Stimulated activated CD4-positive, alpha-beta T cell treated with anti-CD3 and anti-CD28 coated beads, Interleukin-4, amount 100 ng/mL, for 48 hours (primary cell): Measurements from ENCODE around the gene ENOX1.

Source experiments
- DNase-seq, 2 donors: peaks; one replicate each; pipeline ENCODE4 v3.0.0-alpha.2; 2020; ENCODE audit warnings: low read depth in 2 of 2

The ENOX1 gene

DNA sequence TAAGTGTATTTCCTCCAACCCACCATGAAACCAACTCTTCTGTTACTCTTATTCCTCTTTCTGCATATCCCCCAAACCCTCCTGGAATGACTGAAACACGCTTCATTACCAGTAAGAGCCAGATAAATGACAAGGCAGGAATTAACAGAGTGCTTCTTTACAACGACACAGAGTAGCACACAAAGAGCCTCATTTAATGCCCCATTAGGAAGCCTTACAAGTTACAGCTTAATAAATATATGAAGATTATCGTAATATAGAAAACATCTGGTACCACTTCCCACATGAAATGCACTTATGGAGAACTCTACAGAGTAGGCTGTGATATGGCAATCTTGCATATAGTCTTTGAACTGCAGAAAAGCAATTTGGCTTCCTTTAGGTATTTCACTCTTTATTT lies 116.8 kb downstream of the ENOX1 start:
- no peak for DNase-seq

GRCh38 chr13:43669101-43669500 lies 117.7 kb downstream of the ENOX1 start:
- no peak for DNase-seq

DNA sequence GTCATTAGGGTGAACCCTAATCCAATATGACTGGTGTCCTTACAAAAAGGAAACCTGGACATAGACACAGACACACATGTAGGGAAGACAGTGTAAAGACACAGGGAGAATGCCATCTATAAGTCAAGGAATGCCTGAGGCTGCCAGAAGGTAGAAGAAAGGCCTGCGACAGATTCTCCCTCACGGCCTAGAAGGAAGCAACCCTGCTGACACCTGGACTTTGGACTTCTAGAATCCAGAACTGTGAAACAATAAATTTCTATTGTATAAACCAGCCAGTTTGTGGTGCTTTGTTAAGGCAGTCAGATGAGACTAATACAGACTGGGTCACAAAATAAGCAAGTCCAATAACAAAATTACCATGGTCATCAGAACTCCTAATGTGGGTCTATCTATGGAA lies 120.4 kb downstream of the ENOX1 start:
- no peak for DNase-seq

DNA sequence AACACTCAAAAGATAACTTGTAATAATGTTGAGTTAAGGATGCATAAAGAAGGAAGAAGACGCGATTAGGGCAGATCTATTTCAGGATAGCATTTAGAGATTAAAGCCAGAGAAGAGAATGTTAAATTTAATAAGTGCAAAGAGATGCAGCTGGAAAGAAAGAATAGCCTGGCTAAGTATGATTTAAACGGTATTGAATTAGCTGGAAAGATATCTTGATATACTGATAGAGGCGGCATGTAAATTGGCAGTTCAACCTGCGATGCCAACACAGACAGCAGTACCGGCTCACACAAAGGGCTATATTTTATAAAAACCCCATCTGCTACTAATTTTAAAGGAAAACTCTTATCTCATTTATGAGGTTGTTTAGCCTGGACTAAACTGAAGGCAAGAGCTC lies 121.4 kb downstream of the ENOX1 start:
- no peak for DNase-seq

DNA sequence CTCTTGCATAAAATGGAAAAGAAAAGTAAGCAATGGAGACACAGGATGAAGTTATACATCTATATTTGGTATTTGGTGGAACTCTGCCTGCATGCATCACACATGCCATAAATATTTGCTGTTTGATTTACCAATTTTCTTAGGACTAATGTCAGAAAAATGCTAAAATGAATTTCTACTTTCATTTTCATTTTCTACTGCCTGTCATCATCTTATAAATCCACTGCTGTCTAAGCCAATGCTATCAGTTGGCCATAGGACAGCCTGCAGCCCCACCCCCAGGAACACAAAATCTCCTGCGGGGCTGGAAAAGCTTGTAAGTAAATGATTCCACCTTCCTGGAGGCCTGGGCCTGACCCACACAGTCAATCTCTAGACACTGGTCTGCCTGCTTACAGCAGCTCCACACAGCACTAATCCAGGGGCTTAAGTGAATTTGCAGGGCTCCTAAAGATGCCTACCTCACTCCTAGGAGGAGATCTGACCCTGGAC lies 122.0 kb downstream of the ENOX1 start:
- no peak for DNase-seq

- DNase-seq = no peak
These were observed 123.2 kb downstream of the ENOX1 start for GRCh38 chr13:43663474-43664090.

DNA sequence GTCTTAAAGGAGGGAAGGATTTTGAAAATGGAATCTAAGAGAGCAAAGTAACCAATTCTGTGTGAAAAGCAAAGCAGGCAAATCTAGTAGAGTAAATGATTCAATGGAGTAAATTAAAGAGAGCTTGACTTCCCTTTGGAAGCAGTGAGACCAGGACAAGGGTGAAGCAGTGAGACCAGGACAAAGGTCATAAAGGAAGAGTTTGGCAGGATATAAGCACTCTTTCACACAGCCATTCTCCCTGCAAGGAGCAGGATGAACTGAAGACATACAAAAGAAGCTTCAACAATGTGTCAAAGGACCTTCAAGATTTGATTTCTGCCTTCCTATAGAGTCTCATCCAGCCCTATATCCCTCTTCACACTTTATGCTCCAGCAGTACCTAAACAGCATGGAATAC lies 123.8 kb downstream of the ENOX1 start:
- DNase-seq = no peak

DNA sequence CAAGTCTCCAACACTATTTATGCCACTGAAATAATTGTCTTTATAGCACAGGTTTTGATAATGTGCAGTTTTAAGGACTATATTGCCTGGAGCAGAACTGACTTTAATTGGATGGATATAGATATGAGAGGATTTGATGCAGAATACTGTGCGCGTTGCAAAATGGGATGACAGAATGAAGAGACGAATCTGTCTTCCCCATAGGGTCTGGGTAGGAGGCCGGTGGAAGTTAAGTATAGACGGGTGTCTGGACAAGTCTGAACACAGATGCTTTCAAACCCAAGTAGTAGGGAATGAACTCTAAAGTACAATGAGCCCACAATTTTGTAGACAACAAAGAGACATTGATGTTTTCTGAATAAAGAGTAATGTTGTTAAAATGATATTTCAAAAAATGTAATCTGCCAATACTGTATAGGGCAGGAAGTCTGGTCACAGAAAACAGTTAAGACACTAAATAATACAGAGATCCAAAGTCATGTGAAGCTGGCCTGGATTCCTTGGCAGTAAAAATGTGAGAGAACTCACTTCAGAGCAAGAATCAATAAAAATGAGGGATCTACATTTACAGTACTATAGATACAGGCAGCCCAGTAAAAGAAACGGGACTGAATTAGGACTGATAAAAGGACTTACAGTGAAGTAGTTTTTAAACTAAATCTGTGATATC lies 125.5 kb downstream of the ENOX1 start:
- DNase-seq = no peak

GRCh38 chr13:43657485-43657884 lies 129.3 kb downstream of the ENOX1 start:
- no peak for DNase-seq

GRCh38 chr13:43653980-43654379 lies 132.8 kb downstream of the ENOX1 start:
- no peak for DNase-seq

- DNase-seq = no peak
These were observed 133.4 kb downstream of the ENOX1 start for GRCh38 chr13:43653395-43653794.

GRCh38 chr13:43652760-43653159 lies 134.0 kb downstream of the ENOX1 start:
- no peak for DNase-seq

GRCh38 chr13:43650882-43651281 lies 135.9 kb downstream of the ENOX1 start:
- DNase-seq = no peak

- DNase-seq = no peak
These were observed 138.0 kb downstream of the ENOX1 start for GRCh38 chr13:43648733-43649132.

DNA sequence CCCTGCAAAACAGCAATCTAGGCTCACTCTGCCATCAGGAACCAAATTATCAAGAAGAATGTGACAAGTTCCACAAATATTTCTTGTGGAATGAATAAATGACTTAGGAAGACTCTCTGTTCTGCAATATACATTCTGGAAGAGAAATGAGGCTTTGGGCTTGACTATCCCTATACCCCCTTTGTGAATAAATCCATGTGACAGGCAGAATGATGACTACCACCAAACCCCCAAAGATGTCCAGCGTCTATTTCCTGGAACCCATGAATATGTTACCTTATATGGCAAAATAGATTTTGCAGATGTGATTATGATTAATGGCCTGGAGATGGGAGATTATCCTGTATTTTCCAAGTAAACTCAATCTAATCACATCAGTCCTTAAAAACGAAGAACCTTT lies 139.3 kb downstream of the ENOX1 start:
- DNase-seq = no peak

DNA sequence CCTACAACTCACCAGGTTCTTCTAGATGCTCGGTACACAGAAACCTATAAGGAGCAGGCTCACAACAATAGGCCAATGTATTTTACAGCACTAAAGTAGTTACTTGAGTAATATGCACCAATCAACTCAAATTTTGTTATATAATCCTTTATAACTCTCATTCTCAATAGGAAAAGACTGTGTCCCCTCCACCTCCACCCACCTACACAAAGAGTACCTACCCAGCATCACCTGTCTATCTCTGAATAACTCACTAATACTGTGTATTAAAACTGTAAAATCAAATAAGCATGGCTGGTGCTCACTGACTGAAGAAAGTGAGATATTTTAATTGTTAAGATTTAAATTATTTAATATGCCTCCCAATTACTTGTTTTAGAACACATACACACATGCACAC lies 146.3 kb downstream of the ENOX1 start:
- DNase-seq = no peak

DNA sequence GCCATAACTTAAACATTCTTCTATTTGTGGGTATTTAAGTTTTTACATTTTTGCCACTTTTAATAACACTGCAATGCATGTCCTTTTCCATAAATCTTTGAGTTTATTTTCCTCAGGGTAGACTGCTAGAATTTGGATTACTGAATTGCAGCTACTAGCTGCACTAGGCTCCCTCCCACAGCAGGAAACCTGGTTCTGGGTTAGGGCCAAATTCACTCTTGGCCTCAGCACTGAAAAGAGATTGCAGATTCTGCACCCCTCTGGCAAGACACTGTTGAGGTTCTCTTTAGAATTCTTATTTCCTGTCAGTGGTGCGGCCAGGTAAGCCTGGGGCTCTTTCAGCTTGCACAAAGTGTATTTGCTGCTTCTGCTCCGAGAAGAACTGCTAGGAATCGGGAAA lies 155.7 kb downstream of the ENOX1 start:
- DNase-seq = no peak

- no peak for DNase-seq
These were observed 156.9 kb downstream of the ENOX1 start for GRCh38 chr13:43629691-43630480.

GRCh38 chr13:43626994-43627393 lies 159.8 kb downstream of the ENOX1 start:
- no peak for DNase-seq

- DNase-seq = no peak
These were observed 172.7 kb downstream of the ENOX1 start for GRCh38 chr13:43614063-43614462.

- DNase-seq = no peak
These were observed 175.2 kb downstream of the ENOX1 start for GRCh38 chr13:43611281-43612273.
